Hepatocyte (in vitro differentiated cells): ENCODE measurements around the gene PRRC2C.

ENCODE experiments used
- EZH2 ChIP-seq: fragments of 200-600 bp; sonication (generic); IDR thresholded peaks from 2 replicates; pipeline ENCODE4 v1.6.1; 2016; ENCODE audit warnings: antibody characterized with exemption, mild to moderate bottlenecking, borderline replicate concordance
- EZH2phosphoT487 ChIP-seq: fragments of 200-600 bp; sonication (generic); IDR thresholded peaks from one replicate; pipeline ENCODE4 v1.6.1; 2018; ENCODE audit warnings: antibody characterized with exemption, mild to moderate bottlenecking, low read depth, moderate library complexity; ENCODE audit not compliant: unreplicated experiment, severe bottlenecking
- TF ChIP-seq, protein P1 (sequence below): fragments of 200-600 bp; sonication (generic); IDR thresholded peaks from 2 replicates; pipeline ENCODE4 v1.5.1; 2016; ENCODE audit warnings: antibody characterized with exemption, mild to moderate bottlenecking; ENCODE audit not compliant: poor library complexity

DNA sequence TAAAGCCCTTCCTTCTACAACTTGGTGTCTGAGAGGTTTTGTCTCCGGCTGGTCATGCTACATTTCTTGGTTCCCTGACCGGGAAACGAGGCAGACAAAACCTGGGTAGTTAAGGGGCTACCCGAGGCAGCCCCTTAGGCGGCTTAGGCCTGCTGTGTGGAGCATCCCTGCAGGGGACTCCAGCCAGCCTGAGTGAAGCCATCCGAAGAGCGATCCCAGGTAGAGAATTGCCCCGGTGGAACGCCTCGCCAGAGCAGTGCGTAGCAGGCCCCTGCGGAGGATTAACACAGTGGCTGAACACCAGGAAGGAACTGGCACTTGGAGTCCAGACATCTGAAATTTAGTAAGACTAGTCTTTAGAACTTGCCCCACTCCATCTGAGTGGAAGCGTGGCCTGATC, 115.5 kb downstream of the PRRC2C start:
- TF ChIP-seq, protein P1, sequence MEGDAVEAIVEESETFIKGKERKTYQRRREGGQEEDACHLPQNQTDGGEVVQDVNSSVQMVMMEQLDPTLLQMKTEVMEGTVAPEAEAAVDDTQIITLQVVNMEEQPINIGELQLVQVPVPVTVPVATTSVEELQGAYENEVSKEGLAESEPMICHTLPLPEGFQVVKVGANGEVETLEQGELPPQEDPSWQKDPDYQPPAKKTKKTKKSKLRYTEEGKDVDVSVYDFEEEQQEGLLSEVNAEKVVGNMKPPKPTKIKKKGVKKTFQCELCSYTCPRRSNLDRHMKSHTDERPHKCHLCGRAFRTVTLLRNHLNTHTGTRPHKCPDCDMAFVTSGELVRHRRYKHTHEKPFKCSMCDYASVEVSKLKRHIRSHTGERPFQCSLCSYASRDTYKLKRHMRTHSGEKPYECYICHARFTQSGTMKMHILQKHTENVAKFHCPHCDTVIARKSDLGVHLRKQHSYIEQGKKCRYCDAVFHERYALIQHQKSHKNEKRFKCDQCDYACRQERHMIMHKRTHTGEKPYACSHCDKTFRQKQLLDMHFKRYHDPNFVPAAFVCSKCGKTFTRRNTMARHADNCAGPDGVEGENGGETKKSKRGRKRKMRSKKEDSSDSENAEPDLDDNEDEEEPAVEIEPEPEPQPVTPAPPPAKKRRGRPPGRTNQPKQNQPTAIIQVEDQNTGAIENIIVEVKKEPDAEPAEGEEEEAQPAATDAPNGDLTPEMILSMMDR: no peak
- TF ChIP-seq EZH2phosphoT487 (no peak), EZH2 (no peak)
